ENCODE measurements around the gene PARVB. TPM values are rescaled to one million over a fixed set of nuclear protein-coding genes. Genes with fewer than 3 reads are reported as not detected.

The PARVB gene
- total RNA-seq, 4 donors from 2014 or later: 6.6 to 144 (median 30.1) TPM

GRCh38 chr22:44031158-44031952, 7.3 kb downstream of the PARVB start:
- intact Hi-C loops (cut with DNase I; ENCODE audit: low total_unique reads): no loop called here
- in situ Hi-C loops (cut with MboI; ENCODE audit: low pct_ligation_motif_present in 1 of 4, low pct_unique_long_range_greater_than_20kb in 1 of 4, low sequenced_read_pairs in 3 of 4): no loop called here

GRCh38 chr22:44032126-44032730, 8.1 kb downstream of the PARVB start:
- H3K36me3 ChIP-seq: no peaks in the 10 kb centered on the region
- no peak overlapping the region for H3K27ac ChIP-seq
- H3K4me1 ChIP-seq: peaks cover 0 to 4% (median 0%) of the 10 kb centered on the region in 4 donors
- no peaks in the 10 kb centered on the region for H3K9me3 ChIP-seq
- TF ChIP-seq POLR2A (IDR thresholded peaks at IDR 0.05) (no peak), EP300 (IDR thresholded peaks at IDR 0.05; ENCODE audit: low read depth) (no peak), POLR2AphosphoS5 (IDR thresholded peaks at IDR 0.05) (no peak), CTCF (IDR thresholded peaks at IDR 0.05) (no peak)
- H3K27me3 ChIP-seq: no peaks in the 10 kb centered on the region
- DNase-seq: no peak
- no peak overlapping the region for H3K4me3 ChIP-seq
- 70 to 81% methylated on average over 2 to 14 of the region's 14 CpGs for WGBS, 2 donors (ENCODE audit: low coverage in 1 of 2)
- intact Hi-C loops (cut with DNase I; ENCODE audit: low total_unique reads): no loop called here
- in situ Hi-C loops (cut with MboI; ENCODE audit: low pct_ligation_motif_present in 1 of 4, low pct_unique_long_range_greater_than_20kb in 1 of 4, low sequenced_read_pairs in 3 of 4): no loop called here

More at GRCh38 chr22:44031158-44031952, 7.3 kb downstream of the PARVB start:
- no peak for DNase-seq
- Histone ChIP-seq H3K4me3 (no peak overlapping the region), H3K27ac (peak overlapping the region in 1 of 4 donors; percentile 45), H3K27me3 (no peaks in the 10 kb centered on the region), H3K9me3 (no peaks in the 10 kb centered on the region), H3K36me3 (no peaks in the 10 kb centered on the region), H3K4me1 (peaks cover 0 to 5% (median 0%) of the 10 kb centered on the region in 4 donors)
- WGBS, 2 donors (ENCODE audit: low coverage in 1 of 2): 69 to 76% methylated on average over 9 to 21 of the region's 21 CpGs
- no peak for TF ChIP-seq POLR2AphosphoS5 (IDR thresholded peaks at IDR 0.05)
- TF ChIP-seq CTCF (IDR thresholded peaks at IDR 0.05): no peak
- TF ChIP-seq EP300 (IDR thresholded peaks at IDR 0.05; ENCODE audit: low read depth): no peak
- no peak for TF ChIP-seq POLR2A (IDR thresholded peaks at IDR 0.05)

GRCh38 chr22:44033287-44033686, 9.2 kb downstream of the PARVB start:
- H3K4me3 ChIP-seq: no peak overlapping the region
- H3K9me3 ChIP-seq: no peaks in the 10 kb centered on the region
- H3K4me1 ChIP-seq: peaks cover 0 to 6% (median 4%) of the 10 kb centered on the region in 4 donors
- DNase-seq: no peak
- 80 to 83% methylated on average over 4 to 7 of the region's 7 CpGs for WGBS, 2 donors (ENCODE audit: low coverage in 1 of 2)
- no peak overlapping the region for H3K27ac ChIP-seq
- TF ChIP-seq POLR2AphosphoS5 (IDR thresholded peaks at IDR 0.05) (no peak), EP300 (IDR thresholded peaks at IDR 0.05; ENCODE audit: low read depth) (no peak), POLR2A (IDR thresholded peaks at IDR 0.05) (no peak), CTCF (IDR thresholded peaks at IDR 0.05) (no peak)
- H3K36me3 ChIP-seq: no peaks in the 10 kb centered on the region
- in situ Hi-C loops (cut with MboI; ENCODE audit: low pct_ligation_motif_present in 1 of 4, low pct_unique_long_range_greater_than_20kb in 1 of 4, low sequenced_read_pairs in 3 of 4): no loop called here
- intact Hi-C loops (cut with DNase I; ENCODE audit: low total_unique reads): no loop called here
- no peaks in the 10 kb centered on the region for H3K27me3 ChIP-seq

- H3K9me3 ChIP-seq: no peaks in the 10 kb centered on the region
- no peak overlapping the region for H3K4me3 ChIP-seq
- H3K36me3 ChIP-seq: no peaks in the 10 kb centered on the region
- peaks cover 0 to 6% (median 4%) of the 10 kb centered on the region in 4 donors for H3K4me1 ChIP-seq
- no peak overlapping the region for H3K27ac ChIP-seq
- DNase-seq: no peak
- 79 to 90% methylated on average over 5 to 8 of the region's 8 CpGs for WGBS, 2 donors (ENCODE audit: low coverage in 1 of 2)
- intact Hi-C loops (cut with DNase I; ENCODE audit: low total_unique reads) (no loop called here), in situ Hi-C loops (cut with MboI; ENCODE audit: low pct_ligation_motif_present in 1 of 4, low pct_unique_long_range_greater_than_20kb in 1 of 4, low sequenced_read_pairs in 3 of 4) (no loop called here)
- no peaks in the 10 kb centered on the region for H3K27me3 ChIP-seq
- TF ChIP-seq EP300 (IDR thresholded peaks at IDR 0.05; ENCODE audit: low read depth): no peak
- TF ChIP-seq CTCF (IDR thresholded peaks at IDR 0.05): no peak
- TF ChIP-seq POLR2A (IDR thresholded peaks at IDR 0.05): no peak
- TF ChIP-seq POLR2AphosphoS5 (IDR thresholded peaks at IDR 0.05): no peak
Observed at GRCh38 chr22:44033694-44034093, 9.6 kb downstream of the PARVB start.
